WTC11 (cell line): Measurements from ENCODE around the gene ADCY5.

ENCODE experiments used
- CTCF ChIP-seq: fragments of 200-600 bp; IDR thresholded peaks from 2 replicates; pipeline ENCODE4 v1.8.0; 2022; ENCODE audit warnings: antibody characterized with exemption
- E2F5 ChIP-seq: sonication (generic); formaldehyde crosslinking; IDR thresholded peaks from 2 replicates; pipeline ENCODE4 v1.8.1; 2022; ENCODE audit warnings: mild to moderate bottlenecking, moderate library complexity, missing genetic modification reagents
- FOXJ3 ChIP-seq: sonication (generic); formaldehyde crosslinking; IDR thresholded peaks from 2 replicates; pipeline ENCODE4 v1.9.0; 2021; ENCODE audit warnings: missing genetic modification reagents, mild to moderate bottlenecking, borderline replicate concordance
- JUN ChIP-seq: sonication (generic); formaldehyde crosslinking; IDR thresholded peaks from 2 replicates; pipeline ENCODE4 v1.8.0; 2023; ENCODE audit warnings: mild to moderate bottlenecking, missing genetic modification reagents
- SMAD4 ChIP-seq: sonication (generic); formaldehyde crosslinking; IDR thresholded peaks from 2 replicates; pipeline ENCODE4 v1.8.0; 2022; ENCODE audit warnings: mild to moderate bottlenecking, missing genetic modification reagents
- TEAD4 ChIP-seq: sonication (generic); formaldehyde crosslinking; IDR thresholded peaks from 2 replicates; pipeline ENCODE4 v1.8.0; 2022; ENCODE audit warnings: mild to moderate bottlenecking, missing genetic modification reagents
- USF2 ChIP-seq: sonication (generic); formaldehyde crosslinking; IDR thresholded peaks from 2 replicates; pipeline ENCODE4 v1.8.1; 2023; ENCODE audit warnings: mild to moderate bottlenecking, missing genetic modification reagents, moderate library complexity
- ZNF416 ChIP-seq: fragments of 250-450 bp; sonication (Bioruptor Pico); IDR thresholded peaks from 2 replicates; pipeline ENCODE4 v1.9.0; 2021; ENCODE audit warnings: mild to moderate bottlenecking, inconsistent platforms

DNA sequence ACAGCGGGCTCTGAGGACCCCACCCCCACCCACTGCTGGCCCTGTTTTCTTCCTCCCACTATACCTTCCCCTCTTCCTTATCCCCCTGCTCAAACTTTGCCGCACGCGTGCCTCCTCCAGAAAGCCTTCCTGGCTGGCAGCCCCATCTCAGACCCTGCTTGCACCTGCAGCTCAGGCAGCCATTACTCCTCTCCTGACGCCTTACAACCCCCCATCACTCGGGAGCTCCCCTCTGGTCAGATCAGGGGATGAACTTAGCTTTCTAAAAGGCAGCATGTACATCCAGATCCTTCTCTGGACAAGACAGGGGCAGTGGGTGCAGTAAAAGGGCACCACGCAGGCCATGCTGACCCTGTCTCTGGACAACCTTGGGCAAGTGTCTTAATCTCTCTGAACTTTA is 152.6 kb downstream of the ADCY5 start:
- TF ChIP-seq CTCF (no peak), USF2 (CRISPR knock-in tag) (no peak), SMAD4 (CRISPR knock-in tag) (no peak), ZNF416 (CRISPR knock-in tag) (no peak), FOXJ3 (CRISPR knock-in tag) (no peak), E2F5 (CRISPR knock-in tag) (no peak), TEAD4 (CRISPR knock-in tag) (no peak), JUN (CRISPR knock-in tag) (no peak)
